CD4-positive, alpha-beta T cell treated with Interferon alpha-2 for 1 hour (primary cell): ENCODE measurements around the gene PBX3.
A peak's percentile ranks its signal among the peaks of the same experiment; 100 is the strongest.

ENCODE experiments used
- DNase-seq, 2 donors: peaks; one replicate each; pipeline ENCODE4 v3.0.0-alpha.2; 2020 to 2022

PBX3 gene

DNA sequence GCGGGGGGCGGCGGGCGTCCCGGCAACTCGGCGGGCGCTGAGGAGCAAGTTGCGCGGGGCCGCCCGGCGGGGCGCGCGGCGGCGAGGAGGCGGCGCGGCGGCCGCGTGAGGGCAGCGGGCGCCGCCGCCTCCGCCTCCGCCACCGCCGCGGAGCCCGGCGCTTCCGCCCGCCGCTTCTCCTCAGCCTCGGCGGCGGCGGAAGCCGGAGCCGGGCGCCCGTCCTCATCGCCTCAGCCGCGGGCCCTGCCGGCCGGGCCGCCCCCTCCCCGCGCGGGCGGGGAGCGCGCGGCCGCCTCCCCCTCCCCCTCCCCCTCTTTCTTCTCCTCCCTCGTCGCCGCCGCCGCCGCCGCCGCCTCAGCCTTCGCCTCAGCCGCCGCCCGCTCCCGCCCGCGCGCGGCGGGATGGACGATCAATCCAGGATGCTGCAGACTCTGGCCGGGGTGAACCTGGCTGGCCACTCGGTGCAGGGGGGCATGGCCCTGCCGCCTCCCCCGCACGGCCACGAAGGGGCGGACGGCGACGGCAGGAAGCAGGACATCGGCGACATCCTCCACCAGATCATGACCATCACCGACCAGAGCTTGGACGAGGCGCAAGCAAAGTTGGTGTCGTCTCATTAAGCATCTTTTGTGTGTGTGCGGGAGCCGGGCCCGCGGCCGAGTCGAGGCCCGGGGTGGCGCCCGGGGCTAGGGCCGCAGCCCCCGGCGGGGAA lies at the start of gene PBX3:
TSS of gene PBX3 (plus strand) at position 321 of the 712 bp plus-strand sequence.
- DNase-seq, result peak; percentile 50 to 68

DNA sequence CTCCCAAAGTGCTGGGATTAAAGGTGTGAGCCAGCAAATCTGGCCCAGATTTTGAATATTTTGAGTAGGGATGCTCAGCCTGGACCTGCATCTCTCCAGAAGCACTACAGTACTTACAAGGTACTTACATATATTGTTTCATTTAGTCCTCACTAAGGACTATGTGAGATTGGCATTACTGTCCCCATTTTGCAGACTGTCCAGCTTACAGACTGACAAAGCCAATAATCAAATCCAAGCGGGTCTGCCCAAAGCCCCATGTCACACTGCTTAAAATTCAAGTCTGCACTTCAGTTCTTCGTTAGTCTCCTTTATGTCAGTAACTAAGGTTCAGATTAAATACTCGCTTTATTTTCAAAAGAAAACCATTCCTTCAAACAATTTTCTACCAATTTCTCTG lies 47.3 kb upstream of the PBX3 start:
- DNase-seq, result no peak

DNA sequence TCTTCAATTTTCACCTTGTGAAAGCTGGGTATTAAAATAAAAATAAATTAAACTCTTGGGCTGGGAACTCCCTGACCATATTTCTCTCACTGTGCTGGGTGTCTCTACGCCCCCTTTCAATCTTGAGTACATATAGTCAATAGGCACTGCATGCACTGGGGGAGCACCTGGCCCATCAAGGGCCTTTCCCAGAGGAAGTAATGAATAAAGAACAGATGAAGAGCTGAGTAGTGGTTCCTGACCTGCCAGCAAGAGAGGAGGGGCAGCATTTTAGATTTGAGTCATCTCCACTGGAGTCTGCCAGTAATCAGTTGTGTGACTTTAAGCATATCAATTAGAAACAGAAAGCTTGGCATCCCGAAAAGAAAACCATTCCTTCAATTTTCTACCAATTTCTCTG lies 46.4 kb upstream of the PBX3 start:
- no peak for DNase-seq

DNA sequence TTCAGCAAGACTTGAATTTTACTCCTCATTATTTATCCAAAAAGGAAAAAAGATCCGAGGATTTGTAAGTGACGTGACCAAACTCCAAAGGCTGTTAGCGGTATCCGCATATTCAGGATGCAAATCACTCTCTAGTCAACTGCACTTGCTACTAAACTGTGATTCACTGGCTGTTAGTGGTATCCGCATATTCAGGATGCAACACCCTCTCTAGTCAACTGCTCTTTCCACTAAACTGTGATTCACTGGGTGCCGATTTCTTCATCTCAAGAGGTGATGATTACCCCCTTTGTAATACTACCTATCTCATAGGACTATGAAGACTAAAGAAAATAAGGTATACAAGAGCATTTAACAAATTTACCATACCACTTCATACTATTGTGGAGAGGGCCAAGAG lies 45.8 kb upstream of the PBX3 start:
- DNase-seq, result no peak

DNA sequence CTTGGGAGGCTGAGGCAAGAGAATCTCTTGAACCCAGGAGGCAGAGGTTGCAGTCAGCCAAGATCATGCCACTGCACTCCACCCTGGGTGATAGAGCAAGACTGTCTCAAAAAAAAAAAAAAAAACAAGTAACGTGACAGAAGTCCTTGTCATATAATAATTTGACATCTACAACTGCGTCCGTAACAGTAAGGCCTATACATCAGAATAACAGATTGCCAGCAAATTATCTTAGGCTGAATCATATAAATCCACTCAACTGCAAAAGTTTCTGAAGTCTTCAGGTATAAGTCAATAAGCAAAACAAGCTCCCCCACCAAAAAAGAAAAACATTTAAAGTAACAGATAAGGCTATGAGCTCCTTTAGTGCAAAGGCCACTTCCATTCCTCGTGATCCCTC lies 43.5 kb upstream of the PBX3 start:
- DNase-seq, result no peak

DNA sequence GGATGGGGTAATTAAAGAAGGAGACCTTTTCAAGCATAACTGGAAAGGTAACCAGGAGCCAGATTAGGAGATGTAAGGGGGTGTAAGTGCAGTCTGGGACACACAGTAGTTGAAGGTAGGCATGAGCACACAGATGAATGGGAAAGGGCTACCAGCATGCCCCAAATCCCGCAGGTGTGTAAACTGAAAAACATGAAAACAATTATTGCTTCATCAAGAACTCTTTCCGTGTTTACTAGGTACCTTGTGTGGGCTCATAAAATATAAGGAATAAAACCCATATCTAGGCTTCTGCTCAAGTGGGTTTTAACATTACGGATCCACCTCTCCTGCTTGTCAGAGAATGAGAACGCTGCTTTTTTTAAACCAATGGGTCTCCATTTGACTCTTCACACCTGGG lies 41.3 kb upstream of the PBX3 start:
- no peak for DNase-seq

DNA sequence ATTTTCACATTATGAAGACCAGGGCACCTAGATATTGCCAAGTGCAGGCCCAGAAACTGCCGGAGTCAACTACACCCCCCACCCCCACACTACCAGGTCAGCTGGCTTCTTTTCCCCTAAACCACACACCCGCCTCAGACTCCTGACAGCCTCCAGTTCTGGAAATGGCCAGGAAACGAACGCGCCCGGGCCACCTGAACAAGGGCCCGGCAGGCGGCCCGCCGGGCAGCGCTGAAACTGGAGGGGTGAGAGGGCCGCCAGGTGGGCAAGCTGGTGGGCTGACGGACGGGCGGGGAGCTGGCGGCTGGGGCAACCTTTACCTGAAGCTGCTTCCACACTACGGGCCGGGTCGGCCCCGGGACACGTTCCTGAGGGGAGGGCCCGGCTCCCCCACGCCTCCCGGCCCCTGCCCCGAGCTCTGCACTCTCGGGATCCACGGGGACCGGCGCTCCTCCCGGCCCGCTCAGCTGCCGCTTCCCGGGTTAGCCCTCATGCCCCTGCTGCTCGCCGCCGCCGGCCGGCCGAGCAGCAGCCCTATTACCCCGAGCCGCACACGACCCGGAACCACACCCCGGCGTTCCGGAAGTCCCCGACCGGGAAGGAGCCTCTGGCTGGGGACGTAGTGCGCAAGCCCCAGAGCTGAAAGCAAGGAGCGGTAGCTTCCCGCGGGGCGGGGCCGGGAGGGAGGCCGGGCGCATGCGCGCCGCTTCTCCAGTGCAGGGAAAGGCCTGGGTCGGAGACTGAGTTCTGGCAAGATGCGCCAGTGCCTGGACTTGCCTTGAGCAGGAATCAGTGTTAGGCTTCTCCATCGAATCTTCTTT lies 40.3 kb upstream of the PBX3 start, which contains the start of gene MAPKAP1:
TSS of gene MAPKAP1 (minus strand) at position 558 of the 821 bp plus-strand sequence. CDS start 34,634 bp downstream, outside the sequence.
- peak; percentile 92 to 94 for DNase-seq

DNA sequence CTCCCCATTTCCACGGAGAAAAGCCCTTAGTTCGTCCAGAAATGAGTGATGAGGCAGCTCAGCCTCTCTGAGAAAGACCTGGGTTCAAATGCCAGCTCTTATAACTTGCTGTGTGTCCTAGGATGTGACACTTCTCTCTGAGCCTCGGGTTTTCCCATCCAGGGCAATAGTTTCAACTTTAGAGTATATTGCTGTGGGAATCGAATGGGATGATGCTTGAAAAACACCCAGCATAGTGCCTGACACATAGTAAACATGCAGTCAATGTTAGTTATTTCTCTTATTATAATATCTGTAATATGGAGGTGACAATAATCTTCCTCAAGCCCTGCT lies 39.7 kb upstream of the PBX3 start:
- DNase-seq, result no peak

DNA sequence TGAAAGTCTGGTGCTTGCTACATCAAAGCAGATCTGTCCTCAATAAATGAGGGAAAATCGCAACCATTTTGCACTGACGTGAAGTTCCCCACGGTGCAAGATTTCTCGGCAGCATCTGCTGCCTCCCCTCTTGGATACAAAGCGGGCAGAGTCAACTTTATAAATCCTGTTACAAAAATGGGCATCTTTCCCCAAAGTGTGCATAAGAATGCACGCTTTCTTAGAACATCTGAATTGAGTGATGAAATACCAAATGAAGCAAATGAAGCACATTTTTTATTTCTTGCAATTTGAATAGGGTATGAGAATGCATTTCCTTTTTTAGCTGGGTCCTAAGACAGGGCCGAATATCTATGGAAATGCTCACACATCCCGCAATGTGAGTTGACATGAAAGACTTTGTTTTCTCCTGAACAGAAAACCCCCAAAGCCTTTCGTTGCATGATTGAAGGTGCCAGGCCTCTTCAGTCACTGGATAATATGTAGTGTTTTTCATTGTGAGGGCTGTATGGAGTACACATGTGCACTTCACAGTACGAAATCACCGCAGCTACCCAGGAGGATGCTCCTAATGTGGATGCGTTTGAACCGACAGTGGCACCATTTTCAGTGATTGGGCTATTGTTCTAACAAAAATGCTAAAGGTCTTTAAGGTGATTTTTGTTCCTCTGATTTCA lies 20.6 kb upstream of the PBX3 start:
- DNase-seq, result no peak

DNA sequence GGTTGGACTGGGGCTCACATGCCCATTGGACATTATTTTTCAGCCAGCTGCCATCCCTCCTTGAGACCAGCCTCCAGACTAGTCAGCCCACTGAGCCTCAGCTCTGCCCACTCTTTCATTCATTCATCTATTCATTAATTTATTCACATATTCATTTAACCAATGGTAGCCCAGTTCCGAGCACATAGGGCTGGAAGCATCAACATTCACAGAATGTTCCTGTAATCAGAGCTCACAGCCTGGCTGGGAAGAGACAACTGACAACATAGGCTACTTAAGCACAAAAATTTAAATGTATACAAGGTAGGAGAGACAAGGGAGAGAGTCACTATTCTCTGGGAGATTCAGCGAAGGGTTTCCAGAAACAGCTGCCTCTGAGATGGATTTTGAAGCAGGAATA lies 17.0 kb upstream of the PBX3 start:
- no peak for DNase-seq

DNA sequence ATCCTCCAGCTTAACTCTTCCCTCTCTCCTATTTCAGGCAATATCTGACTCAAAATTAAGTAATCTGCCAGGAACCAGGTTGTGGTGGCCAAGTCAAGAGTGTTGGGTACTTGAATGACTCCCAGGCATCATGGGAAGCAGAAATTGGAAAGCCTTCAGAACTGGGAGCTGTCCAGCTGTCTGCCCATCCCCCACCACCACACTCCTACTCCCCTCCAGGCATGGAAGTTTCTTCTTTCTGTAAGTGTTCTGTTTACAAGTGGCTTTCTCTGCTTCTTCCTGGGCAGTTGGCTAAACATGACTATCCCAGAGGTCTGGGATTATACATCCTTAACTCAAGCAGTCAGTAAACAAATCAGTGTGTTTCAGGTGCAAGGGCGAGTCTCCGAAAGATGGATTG lies 14.6 kb upstream of the PBX3 start:
- no peak for DNase-seq

DNA sequence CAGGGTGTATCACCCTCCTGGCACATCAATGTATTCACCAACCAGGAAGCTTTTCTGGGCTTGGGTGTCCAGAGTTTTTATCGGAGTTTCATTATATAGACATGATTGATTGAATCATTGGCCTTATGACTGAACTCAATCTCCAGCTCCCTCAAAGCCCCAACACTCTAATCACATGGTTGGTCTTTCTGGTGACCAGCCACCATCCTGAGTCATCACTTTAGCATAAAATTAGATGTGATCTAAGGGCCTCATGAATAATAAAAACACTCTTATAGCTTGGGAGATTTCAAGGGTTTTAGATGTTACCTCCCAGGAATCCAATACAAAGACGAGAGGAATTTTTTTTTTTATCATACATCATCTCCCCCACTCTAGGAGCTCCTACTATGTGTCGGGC lies 7.7 kb upstream of the PBX3 start:
- DNase-seq, result no peak

DNA sequence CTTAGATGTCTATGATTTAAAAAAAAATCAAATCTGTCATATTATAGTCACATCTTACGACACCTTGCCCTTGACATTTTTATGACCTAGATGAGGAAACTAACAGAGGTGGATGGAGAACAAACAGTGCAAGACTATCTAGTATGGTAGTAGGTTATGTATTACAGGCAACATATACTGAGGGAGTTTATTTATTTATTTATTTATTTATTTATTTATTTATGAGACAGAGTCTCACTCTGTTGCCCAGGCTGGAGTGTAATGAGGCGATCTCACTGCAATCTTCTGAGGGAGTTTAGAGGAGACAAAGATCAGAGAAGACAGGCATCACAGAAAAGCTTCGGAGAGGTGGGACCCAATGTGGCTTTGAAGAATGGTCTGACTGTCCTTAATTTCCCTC lies 4.5 kb upstream of the PBX3 start:
- no peak for DNase-seq

DNA sequence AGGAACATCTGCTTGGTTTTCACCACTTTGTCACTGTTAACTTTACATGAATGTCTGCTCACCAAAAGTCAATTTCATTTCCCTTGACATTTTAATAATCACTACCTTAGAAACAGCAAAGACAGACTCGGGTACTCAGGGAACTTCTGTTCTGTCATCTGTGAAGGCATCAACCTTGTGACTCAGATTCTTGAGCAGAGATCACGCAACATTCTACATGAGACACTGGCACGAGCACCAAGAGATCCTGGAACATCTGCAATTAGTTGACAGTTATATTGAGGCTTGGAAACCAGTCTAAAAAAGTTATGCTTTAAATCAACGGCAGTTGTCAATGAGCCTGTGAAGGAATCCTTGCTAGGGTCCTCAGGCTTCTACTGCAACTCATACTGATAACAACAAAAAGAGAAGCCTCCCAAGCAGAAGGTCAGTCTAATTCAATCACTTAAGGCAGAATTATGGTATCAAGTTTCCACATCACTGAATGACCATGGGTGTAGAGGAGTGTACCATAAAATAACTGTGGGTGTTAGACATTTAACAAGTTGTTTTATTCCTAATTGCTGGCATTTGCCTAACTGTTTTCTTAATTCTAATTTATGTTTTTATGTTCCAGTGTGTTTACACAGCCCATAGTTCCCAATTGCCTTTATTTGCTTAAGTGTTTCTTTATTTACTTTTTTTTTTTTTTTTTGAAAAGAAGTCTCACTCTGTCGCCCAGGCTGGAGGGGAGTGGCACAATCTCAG lies 3.3 kb upstream of the PBX3 start:
- no peak for DNase-seq

DNA sequence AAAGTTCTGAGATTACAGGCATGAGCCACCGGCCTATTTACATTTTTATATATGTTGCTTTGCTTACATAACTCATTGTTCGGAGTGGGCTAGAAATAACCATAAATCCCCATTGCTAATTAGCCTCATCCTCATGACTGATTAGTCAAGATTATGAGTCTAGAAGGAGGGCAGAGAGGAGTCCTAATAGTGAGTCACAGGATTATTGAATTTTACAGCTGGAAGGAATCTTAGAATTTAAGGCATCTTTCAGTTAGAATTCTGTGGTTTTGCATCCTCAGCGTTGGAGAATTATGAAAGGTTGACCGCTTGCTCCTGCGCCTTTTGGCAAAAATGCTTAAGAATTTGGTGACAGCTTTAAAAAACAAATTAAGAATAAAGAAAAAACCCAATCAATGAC lies 2.6 kb upstream of the PBX3 start:
- no peak for DNase-seq

DNA sequence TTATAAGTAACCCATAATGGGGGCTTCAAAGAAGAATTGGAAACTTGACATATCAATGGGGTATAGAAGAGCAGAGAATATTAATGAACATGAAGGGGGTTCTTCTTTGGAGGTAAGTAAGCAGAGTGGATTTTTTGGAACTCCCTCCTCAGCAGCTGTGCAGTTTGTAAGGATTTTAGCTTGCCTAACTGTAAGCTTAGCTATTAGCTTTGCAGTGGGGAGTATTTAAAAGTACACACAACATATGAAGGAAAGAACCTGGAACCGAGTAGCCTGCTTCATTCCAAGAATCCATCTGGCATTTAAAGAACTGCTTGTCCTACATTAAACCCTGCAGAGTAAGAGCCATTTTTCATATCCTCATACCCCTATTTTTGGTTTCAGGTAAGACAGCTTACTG lies 2.2 kb upstream of the PBX3 start:
- DNase-seq, result no peak

DNA sequence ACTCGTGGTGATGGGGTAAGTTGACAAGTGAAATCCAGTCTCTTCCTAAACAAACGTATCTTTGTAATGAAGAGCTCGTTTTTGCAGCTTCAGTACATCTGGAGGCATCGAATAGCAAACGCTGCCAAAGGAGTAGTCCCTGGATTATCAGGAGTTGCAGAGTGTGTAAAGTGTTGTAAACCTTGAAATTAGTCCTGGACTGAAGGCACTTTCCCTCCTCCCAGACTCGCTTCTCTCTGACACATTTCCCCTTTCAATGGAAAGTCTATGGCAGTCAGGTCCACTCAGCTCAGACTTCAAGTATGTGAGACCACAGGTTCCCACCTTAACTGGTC lies 1.5 kb upstream of the PBX3 start:
- DNase-seq, result no peak

DNA sequence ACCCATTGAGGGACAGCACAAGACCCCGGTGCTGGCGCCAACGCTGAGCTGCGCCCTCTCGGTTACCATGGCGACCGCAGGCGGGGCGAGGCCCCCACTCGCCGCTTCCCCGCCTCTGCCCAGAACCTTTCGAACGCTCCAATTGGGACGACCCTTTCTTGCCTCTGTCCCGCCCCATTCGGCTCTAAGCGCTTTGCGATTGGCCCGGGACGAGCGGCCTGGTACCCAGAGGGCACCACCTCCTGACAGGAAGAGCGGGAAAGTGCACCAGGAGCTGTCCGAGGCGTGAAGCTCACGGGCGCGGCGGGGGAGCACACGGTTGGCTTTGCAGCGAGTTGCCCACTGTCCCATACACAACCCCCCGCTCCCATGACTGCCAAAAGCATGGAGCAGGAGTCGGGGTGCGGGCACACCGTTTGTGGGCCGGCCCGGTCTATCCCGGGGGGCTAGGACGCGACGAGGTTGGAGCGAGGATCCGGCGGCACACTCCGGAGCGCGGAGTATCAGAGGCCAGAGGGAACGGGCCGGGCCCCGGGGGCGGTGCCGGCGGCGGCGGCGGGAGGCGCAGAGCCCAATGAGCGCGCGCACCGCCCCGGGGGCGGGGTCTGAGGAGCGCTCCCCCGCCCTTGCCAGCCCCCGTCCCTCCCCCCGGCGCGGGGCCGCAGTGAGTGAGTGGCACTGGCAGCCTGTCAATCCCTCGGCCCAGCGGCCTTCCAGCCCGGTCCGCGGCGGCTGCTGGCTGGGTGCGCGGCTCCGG lies 978 bp upstream of the PBX3 start:
- peak; percentile 94 to 95 for DNase-seq

DNA sequence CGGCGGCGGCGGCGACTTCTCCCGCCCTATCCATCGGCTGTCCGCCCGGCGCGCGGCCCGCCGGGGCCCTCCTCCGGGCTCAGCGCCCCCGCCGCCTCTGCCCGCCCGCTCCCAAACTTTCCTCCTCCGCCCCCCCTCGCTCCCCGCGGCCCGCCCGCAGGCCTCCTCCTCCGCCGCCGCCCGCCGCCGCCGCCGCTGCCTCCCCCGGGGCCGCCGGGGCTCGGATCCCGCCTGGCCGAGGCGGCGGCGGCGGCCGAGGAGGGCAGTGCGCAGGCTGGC lies 460 bp upstream of the PBX3 start:
- DNase-seq, result no peak

DNA sequence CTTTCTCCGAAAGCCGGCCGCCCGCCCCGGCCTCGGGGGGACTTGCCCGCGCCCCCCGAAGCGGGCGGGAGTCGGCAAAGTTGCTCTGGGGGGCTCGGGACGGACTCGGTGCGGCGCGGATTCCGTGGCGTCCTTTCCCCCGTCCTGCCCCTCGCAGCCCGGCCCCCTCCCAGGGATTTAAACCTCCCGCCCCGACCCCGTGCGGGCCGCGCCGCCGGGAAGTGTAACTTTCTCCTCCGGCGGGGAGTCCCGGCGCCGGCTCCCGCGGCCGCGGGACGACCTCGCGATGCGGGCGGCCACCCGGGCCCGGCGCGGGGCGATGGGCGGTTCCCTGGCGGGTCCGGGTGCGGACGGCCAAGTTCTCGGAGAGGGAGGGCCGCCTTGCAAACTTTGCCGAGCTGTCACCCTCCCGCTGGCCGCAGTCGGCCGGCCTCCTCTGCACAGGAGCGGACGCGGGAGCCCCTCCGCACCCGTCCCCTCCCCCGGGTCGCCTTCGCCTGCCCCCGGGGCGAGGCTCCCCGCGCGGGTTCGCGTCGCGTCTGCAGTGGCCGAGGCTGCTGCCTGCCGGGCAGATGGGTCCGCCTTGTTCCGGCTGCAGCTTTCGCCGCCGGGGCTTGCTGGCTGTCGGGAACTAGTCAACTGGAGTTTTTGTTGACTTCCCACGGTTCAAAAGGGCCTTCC lies 732 bp downstream of the PBX3 start:
- DNase-seq, result peak; percentile 5 to 37

DNA sequence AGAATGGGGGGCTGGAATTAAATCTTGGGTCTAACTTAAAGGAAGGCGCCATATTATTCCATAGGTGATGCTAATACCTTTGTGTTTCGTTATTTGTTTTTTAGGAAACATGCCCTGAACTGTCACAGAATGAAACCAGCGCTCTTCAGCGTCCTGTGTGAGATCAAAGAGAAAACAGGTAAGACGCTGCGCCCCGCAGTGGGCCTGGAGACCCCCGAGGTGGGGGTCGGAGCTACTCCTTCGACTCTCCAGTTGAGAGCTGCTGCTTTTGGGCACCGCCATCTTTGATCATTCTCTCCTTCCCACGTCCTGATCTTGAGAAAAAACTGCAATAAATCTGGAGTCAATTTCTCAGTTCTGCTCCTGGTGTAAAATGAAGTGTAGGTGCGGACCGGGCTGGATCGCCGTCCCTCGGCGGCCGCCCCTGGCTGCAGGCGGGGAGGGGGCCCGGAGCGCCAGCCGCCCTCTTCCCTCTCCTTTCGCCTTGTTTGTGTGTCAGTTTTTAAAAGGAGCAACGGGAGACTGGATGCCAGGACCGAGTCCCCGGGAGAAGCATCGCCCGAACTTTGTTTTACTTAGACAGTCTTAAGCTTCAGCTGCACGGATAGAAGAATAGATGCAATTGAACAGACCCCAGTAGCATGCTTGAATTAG lies 1.4 kb downstream of the PBX3 start:
- DNase-seq, result peak in 1 of 2 donors; percentile 19
